NCI-H128 (cell line): ENCODE data around the gene OSR1.
A peak's percentile ranks its signal among the peaks of the same experiment; 100 is the strongest.

Experiments used
- DNase-seq: peaks from one replicate; lab custom pipeline; 2025; ENCODE audit not compliant: unreplicated experiment; lab: John Stamatoyannopoulos, UW

Gene OSR1

DNA sequence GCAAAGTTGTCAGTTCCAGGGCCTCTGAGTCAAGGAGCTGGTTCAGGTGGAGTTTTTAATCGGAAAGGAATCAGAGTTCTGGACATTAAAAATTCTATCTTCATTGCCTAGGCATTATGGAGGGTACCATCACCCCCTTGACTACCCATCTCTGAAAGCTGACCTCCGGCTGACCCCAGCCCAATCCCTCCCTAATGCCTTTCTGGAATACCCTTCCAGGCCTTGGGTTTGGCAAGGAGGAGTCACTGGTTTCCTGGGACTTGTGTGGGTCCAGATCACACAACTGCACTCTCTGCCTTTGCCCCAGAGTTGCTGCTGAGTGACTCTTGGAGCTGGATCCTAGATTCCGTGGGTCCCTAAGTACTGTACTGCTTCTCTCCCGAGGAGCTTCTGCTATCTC is 1.0 kb upstream of the OSR1 start:
- no peak for DNase-seq

GRCh38 chr2:19359021-19359357 is 566 bp upstream of the OSR1 start:
- no peak for DNase-seq

DNA sequence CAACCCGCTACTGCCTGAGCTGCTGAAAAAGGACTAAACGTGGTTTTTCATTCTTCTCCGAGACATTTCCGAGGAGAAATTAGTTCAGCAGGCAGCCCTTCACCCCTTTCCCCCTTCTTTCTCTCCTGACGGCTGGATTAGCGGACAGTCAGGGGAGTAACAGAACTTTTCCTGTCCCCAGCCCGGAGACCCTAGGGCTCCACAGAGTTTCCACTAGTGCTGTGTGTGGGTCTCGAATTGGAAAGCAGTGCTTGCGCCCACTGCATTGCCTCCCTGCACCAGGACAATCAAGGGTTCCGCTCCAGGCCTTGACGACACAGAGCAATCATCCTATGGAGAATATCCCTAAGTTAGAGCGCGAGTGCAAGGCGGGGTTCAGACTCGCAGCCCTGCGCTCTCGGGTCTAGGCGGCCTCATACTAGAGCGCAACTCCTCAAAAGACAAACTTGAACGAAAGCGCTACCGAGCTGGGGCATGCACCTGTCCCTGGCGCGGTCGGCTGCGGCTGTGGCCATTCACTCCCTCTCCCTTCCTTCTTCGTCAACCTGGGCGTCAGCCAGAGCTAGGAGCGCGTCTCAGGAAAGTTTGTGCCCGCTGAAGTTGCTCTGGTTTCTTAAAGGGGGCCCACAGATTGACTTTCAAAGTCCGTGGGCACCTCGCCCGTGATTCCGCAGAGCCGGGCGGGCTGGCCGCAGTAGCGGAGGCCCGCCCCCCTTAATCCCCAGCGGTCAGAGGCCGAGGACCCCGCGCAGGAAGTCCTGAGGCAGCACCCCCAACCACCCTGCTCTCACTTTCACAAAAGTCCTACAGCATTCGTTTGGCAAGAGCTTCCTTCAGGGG is 801 bp downstream of the OSR1 start:
- DNase-seq, result no peak

GRCh38 chr2:19356545-19357401 is 1.6 kb downstream of the OSR1 start:
- no peak for DNase-seq

- no peak for DNase-seq
These were observed 2.4 kb downstream of the OSR1 start for GRCh38 chr2:19355931-19356544.

- no peak for DNase-seq
These were observed 3.0 kb downstream of the OSR1 start for GRCh38 chr2:19355416-19355821.

DNA sequence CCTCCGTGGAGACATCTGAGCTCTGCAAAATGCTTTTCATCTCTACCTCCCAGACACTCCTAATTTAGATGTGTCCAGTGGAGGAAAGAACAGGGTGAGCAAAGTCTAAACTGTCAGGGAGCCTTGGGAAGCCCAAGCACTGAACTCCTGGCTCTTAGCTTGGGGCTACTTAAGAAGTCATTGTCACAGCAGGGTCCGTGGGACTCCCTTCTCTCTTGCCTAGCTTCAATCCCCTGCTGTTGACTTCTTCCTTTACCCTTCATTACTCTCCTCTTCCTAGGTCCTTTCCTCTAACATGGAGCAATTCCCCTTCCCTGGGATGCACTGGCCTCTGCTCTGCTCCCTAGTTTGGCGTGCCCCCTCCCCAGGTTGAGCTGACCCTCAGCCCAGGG is 3.4 kb downstream of the OSR1 start:
- no peak for DNase-seq

DNA sequence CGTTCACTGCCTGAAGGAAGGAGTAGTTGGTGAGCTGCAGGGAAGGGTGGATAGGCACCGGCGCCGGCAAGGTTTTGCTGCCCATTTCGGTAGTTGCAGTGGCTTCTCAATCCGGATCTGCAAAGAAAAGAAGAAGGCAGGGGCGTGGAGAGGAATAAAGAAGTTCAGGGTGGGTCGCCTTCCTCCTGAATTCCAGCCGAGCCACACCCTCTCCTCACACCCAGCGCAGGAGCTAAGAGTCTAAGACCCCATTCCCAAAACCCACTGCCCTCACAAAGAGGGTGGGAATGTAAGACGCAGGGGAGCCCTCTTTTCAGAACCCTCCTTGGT is 4.7 kb downstream of the OSR1 start:
- DNase-seq, result no peak

DNA sequence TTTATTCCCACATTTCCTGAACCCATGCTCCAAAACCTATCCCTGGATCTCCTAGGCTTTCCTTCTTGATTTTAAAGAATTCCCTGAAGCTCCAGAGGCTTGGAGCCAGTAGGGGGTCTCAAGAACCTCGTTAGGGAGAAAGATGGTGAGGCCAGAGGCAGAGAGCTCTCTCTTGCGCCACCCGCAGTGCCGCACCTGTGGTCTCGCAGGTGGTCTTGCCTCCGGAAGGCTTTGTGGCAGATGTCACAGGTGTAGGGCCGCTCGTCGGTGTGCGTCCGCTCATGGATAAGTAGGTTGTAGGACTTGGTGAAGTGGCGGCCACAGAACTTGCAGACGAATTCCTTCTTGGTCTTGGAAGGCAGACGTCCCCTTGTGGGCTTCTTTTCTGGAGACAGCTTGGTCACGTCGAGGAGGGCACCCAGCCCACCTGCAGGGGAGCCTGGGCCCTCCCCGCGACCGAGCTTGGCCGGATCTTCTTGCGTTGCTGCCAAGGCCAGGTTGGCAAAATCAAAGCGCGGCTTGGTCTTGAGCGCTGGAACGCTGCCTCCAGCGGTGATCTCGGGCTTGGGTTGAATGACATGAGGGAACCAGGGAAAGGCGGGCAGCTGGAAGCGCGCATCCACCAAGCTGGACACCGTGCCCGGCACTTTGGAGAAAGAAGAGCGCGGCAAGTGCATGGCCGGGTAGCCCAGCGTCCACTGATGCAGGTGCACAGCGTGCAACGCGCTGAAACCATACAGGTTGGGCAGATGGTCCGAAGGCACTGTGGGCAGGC is 5.3 kb downstream of the OSR1 start:
- no peak for DNase-seq

DNA sequence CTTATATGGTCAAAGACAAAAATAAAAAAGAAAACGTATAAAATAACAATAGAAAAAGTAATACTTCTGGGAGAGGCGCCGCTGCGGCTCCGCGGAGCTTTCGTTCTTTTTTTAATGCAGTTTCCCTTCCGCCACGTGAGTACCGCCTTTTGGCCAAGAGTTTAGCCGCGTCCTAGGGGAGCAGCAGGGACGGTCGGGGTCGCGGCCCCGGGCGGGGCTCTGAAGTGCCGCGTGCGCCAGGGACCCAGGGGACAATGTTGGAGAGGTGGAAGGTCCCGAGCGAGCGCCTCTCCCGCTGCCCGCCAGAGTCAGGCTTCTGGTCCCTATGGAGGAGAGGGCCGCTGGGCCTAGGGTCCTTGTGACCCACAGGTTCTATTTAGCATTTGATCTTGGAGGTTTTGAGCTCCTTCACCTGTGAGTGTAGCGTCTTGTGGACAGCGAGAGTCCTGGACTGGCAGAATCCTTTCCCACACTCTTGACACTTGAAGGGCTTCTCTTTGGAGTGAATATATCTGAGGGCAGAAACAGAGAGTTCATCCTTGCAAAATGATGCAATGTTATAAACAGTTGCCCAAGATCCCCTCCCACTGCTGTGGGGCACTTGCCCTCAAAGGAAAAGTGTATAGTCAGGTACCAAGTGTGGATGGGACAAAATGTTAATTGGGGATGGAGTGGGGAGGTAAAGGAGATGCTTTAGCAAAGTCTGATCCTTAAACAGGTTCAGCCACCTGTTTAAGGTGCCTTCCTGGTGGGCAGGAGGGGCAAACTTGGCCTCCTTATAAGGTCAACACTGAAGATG is 6.3 kb downstream of the OSR1 start:
- no peak for DNase-seq

DNA sequence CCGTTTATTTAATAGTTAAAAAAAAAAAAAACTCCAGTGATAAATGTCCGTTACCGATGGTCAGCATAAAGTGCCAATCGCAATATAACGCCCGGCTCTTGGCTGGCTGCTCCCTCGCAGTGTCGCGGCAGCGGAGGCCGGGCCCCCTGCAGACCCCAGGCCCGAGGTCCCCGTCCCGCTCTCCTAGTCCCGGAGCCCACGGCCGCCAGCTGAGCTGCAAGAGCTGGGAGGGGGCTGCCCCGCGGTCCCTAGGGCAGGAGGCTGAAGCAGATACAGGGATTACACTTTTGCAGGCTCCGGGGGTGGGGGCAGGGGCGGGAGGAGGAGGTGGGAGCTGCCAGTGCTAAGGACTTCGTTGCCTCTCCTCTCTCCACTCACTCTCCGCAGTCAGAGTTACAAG is 6.9 kb downstream of the OSR1 start:
- no peak for DNase-seq

DNA sequence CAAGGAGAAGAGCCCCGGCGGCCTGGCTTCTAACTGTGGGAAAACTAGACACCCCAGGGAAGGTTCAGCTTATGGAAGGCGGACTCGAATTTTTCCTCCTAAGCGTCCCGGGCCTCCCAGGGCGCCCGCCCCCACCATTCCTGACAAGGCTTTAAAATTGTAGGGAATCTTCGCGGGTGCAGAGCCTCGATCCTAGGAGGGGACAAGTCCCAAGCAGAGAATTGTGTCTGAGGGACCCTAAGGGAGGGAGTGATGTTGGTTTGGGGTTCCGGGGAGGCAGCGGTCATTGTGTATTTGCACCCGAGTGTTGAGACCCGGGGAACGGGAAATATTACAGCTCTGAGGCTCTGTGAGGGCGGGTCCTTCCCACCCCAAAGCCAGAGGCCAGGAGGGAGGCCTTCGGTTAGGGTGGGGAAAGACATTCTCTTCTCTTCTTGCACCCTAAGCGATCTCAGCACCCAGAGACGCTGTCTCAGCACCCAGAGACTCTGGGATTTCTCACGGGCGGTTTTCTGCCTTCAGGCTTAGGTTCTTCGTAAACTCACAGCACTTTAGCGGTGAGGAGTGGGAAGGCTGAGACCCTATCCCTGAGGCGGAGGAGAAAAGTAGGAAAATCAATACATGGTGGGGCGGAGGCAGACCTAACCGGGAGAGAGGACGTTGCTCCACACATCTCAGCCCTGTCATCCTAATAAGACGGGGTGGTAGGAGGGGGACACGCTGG is 7.6 kb downstream of the OSR1 start:
- no peak for DNase-seq

- DNase-seq, result no peak
These were observed 8.3 kb downstream of the OSR1 start for GRCh38 chr2:19349911-19350677.

- DNase-seq, result no peak
These were observed 9.7 kb downstream of the OSR1 start for GRCh38 chr2:19348692-19349091.

DNA sequence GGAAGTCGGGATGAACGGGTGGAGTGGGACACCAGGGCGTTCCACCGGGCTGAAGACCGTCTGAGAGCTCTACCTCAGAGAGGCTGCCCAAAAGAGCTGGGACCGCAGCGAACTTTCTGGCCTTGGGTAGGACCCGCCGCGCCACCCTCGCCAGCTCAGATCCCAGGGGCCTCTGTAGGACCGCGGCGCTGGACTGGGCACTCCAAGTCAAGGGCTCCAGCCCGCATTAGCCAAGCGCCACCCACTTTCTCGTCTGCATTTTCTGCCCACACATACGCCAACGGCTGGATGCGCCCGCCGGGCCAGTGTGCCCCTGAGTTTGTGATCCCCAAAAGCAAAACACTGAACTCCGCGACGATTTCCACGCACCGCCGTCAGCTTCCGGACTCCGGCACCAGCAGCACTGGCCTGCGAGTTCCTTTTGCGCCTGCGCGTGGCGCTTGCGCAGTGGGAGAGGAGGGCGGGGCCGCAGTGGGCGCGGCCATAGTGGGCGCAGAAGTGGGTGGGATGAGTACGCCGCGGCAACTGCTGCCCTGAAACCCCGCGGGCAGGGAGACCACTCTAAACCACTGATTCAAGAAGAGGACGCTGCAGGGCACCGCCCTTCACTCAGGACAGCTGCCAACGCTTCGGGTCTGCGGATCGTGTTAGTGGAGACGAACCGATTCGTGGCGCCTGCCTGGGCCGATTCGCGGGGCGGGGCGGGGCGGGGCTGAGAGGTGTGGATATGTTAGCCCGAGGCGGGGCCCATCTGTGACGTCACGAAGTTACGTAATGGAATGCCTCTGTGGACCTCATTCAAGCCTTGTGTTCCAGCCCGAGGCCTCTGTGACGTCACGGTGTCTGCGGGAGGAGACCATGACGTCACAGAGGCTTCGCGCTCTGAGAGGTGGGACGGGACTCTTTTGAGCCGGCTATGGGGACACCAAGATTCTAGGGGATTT is 10.5 kb downstream of the OSR1 start:
- peak; percentile 68 for DNase-seq

GRCh38 chr2:19346983-19347618 is 11.3 kb downstream of the OSR1 start:
- no peak for DNase-seq

- no peak for DNase-seq
These were observed 20.7 kb downstream of the OSR1 start for GRCh38 chr2:19337742-19338141.

GRCh38 chr2:19337202-19337601 is 21.2 kb downstream of the OSR1 start:
- no peak for DNase-seq
